ENCODE data around the gene TMEM132D.

TMEM132D gene

GRCh38 chr12:129428240-129428936 is 475.4 kb downstream of the TMEM132D start:
- DNase-seq: no peak

- no peak for DNase-seq
Measured at GRCh38 chr12:129423041-129423580, 480.7 kb downstream of the TMEM132D start.

GRCh38 chr12:129413295-129413694 is 490.5 kb downstream of the TMEM132D start:
- DNase-seq: no peak

- no peak for DNase-seq
Measured at GRCh38 chr12:129409281-129409680, 494.5 kb downstream of the TMEM132D start.

- no peak for DNase-seq
Measured at GRCh38 chr12:129404556-129404955, 499.3 kb downstream of the TMEM132D start.

GRCh38 chr12:129401572-129401971 is 502.3 kb downstream of the TMEM132D start:
- DNase-seq: no peak

- DNase-seq: no peak
Measured at GRCh38 chr12:129394177-129394825, 509.5 kb downstream of the TMEM132D start.

- DNase-seq: no peak
Measured at GRCh38 chr12:129393357-129393937, 510.4 kb downstream of the TMEM132D start.

GRCh38 chr12:129385637-129385990 is 518.2 kb downstream of the TMEM132D start:
- no peak for DNase-seq

GRCh38 chr12:129383956-129384355 is 519.9 kb downstream of the TMEM132D start:
- no peak for DNase-seq

GRCh38 chr12:129381715-129382114 is 522.1 kb downstream of the TMEM132D start:
- DNase-seq: no peak

GRCh38 chr12:129379076-129379804 is 524.6 kb downstream of the TMEM132D start:
- DNase-seq: no peak

GRCh38 chr12:129378496-129378895 is 525.3 kb downstream of the TMEM132D start:
- DNase-seq: no peak

- DNase-seq: no peak
Measured at GRCh38 chr12:129373746-129374145, 530.1 kb downstream of the TMEM132D start.

GRCh38 chr12:129372876-129373275 is 530.9 kb downstream of the TMEM132D start:
- no peak for DNase-seq

GRCh38 chr12:129372348-129372747 is 531.5 kb downstream of the TMEM132D start:
- no peak for DNase-seq

- DNase-seq: no peak
Measured at GRCh38 chr12:129371268-129371667, 532.6 kb downstream of the TMEM132D start.

- DNase-seq: no peak
Measured at GRCh38 chr12:129366656-129367055, 537.2 kb downstream of the TMEM132D start.

GRCh38 chr12:129363041-129363440 is 540.8 kb downstream of the TMEM132D start:
- no peak for DNase-seq

GRCh38 chr12:129357233-129357632 is 546.6 kb downstream of the TMEM132D start:
- no peak for DNase-seq

- DNase-seq: no peak
Measured at GRCh38 chr12:129351481-129351880, 552.3 kb downstream of the TMEM132D start.

- DNase-seq: no peak
Measured at GRCh38 chr12:129339336-129339735, 564.5 kb downstream of the TMEM132D start.

- DNase-seq: no peak
Measured at GRCh38 chr12:129337413-129337812, 566.4 kb downstream of the TMEM132D start.
